Measurements from ENCODE around the gene ANKRD18B. TPM values are rescaled to one million over a fixed set of nuclear protein-coding genes. Genes with fewer than 3 reads are reported as not detected.
"Not testable (repeated sequence)": the region's sequence is repeated elsewhere in the genome, so short reads cannot be mapped to it uniquely, and the experiment has no call there.

ANKRD18B gene
- total RNA-seq: 1.4 to 2.3 TPM (median 2.2 TPM) in 3 replicates
- long read RNA-seq, partial matches to known transcripts: 1 of 1 reads
- long read RNA-seq, other reads (novel, unspliced or antisense): 0 of 1 reads

- peaks cover 13% of the 10 kb centered on the region for H3K4me1 Mint-ChIP-seq (ENCODE audit: low read depth)
- H3K27ac Mint-ChIP-seq (ENCODE audit: unreplicated experiment): peak within 1 kb of the TSS; percentile 80
- peak; percentile 77 for TF ChIP-seq CTCF (IDR thresholded peaks at IDR 0.05)
- H3K36me3 Mint-ChIP-seq (ENCODE audit: low read depth); H3K9me3 Mint-ChIP-seq (ENCODE audit: low read depth); H3K27me3 Mint-ChIP-seq (ENCODE audit: low read depth): not testable (repeated sequence)
- DNase-seq (ENCODE audit: low spot score): peak; percentile 91
- peak within 1 kb of the TSS; percentile 93 for H3K4me3 Mint-ChIP-seq (ENCODE audit: unreplicated experiment)
Measured at GRCh38 chr9:33523397-33524305, at the start of gene ANKRD18B. Gene ANKRD18B (plus strand): TSS chr9:33524251. CDS start chr9:33524490, 239 bp downstream.

- Mint-ChIP-seq H3K36me3 (ENCODE audit: low read depth) (peaks cover 7% of the 10 kb centered on the region), H3K4me1 (ENCODE audit: low read depth) (peaks cover 36% of the 10 kb centered on the region)
- no peak for DNase-seq (ENCODE audit: low spot score)
Measured at GRCh38 chr9:33475357-33475756, 48.7 kb upstream of the ANKRD18B start.

GRCh38 chr9:33476503-33476902, 47.5 kb upstream of the ANKRD18B start:
- no peak overlapping the region for H3K4me3 Mint-ChIP-seq (ENCODE audit: unreplicated experiment)
- no peak overlapping the region for H3K27ac Mint-ChIP-seq (ENCODE audit: unreplicated experiment)
- peaks cover 1% of the 10 kb centered on the region for H3K36me3 Mint-ChIP-seq (ENCODE audit: low read depth)
- peak; percentile 19 for DNase-seq (ENCODE audit: low spot score)
- H3K27me3 Mint-ChIP-seq (ENCODE audit: low read depth): no peaks in the 10 kb centered on the region
- H3K9me3 Mint-ChIP-seq (ENCODE audit: low read depth): no peaks in the 10 kb centered on the region
- H3K4me1 Mint-ChIP-seq (ENCODE audit: low read depth): peaks cover 32% of the 10 kb centered on the region
- TF ChIP-seq CTCF (IDR thresholded peaks at IDR 0.05): no peak

More at GRCh38 chr9:33475357-33475756, 48.7 kb upstream of the ANKRD18B start:
- H3K27ac Mint-ChIP-seq (ENCODE audit: unreplicated experiment): no peak overlapping the region
- no peaks in the 10 kb centered on the region for H3K27me3 Mint-ChIP-seq (ENCODE audit: low read depth)
- TF ChIP-seq CTCF (IDR thresholded peaks at IDR 0.05): no peak
- no peak overlapping the region for H3K4me3 Mint-ChIP-seq (ENCODE audit: unreplicated experiment)
- H3K9me3 Mint-ChIP-seq (ENCODE audit: low read depth): no peaks in the 10 kb centered on the region

- Mint-ChIP-seq H3K4me1 (ENCODE audit: low read depth) (peaks cover 6% of the 10 kb centered on the region), H3K9me3 (ENCODE audit: low read depth) (no peaks in the 10 kb centered on the region), H3K27ac (ENCODE audit: unreplicated experiment) (peak overlapping the region; percentile 47), H3K27me3 (ENCODE audit: low read depth) (no peaks in the 10 kb centered on the region), H3K4me3 (ENCODE audit: unreplicated experiment) (no peak overlapping the region), H3K36me3 (ENCODE audit: low read depth) (no peaks in the 10 kb centered on the region)
- DNase-seq (ENCODE audit: low spot score): no peak
- no peak for TF ChIP-seq CTCF (IDR thresholded peaks at IDR 0.05)
Measured at GRCh38 chr9:33480106-33480505, 43.9 kb upstream of the ANKRD18B start.

- Mint-ChIP-seq H3K36me3 (ENCODE audit: low read depth) (no peaks in the 10 kb centered on the region), H3K9me3 (ENCODE audit: low read depth) (no peaks in the 10 kb centered on the region), H3K4me3 (ENCODE audit: unreplicated experiment) (no peak overlapping the region), H3K4me1 (ENCODE audit: low read depth) (peaks cover 6% of the 10 kb centered on the region), H3K27me3 (ENCODE audit: low read depth) (no peaks in the 10 kb centered on the region), H3K27ac (ENCODE audit: unreplicated experiment) (no peak overlapping the region)
- DNase-seq (ENCODE audit: low spot score): peak; percentile 35
- no peak for TF ChIP-seq CTCF (IDR thresholded peaks at IDR 0.05)
Measured at GRCh38 chr9:33480976-33481375, 43.1 kb upstream of the ANKRD18B start.

GRCh38 chr9:33485312-33485711, 38.7 kb upstream of the ANKRD18B start:
- H3K27ac Mint-ChIP-seq (ENCODE audit: unreplicated experiment); DNase-seq (ENCODE audit: low spot score); H3K36me3 Mint-ChIP-seq (ENCODE audit: low read depth); H3K27me3 Mint-ChIP-seq (ENCODE audit: low read depth); H3K9me3 Mint-ChIP-seq (ENCODE audit: low read depth); H3K4me3 Mint-ChIP-seq (ENCODE audit: unreplicated experiment): not testable (repeated sequence)
- H3K4me1 Mint-ChIP-seq (ENCODE audit: low read depth): peaks cover 12% of the 10 kb centered on the region

Data from chondrocyte (in vitro differentiated cells).